GM12878 (cell line): ENCODE data around the gene ODF2L. TPM values are rescaled to one million over a fixed set of nuclear protein-coding genes. Genes with fewer than 3 reads are reported as not detected.

Source experiments
- ATAC-seq: fragments of 200-7000 bp; cut with Tn5 transposase; 3 replicates; pipeline ENCODE4 v1.9.1; 2020; ENCODE audit warnings: mild to moderate bottlenecking, moderate library complexity
- BruUV-seq: library from RNA; stranded (reverse); fragments of 400-500 nt; replicated peaks from 2 replicates; lab custom pipeline; 2021; lab: Mats Ljungman, UMichigan
- CTCF ChIA-PET: fragments of 300-600 bp; sonication (Branson Sonifier 250); formaldehyde crosslinking; extraction: SDS; loops from one replicate; lab custom pipeline; 2021; ENCODE audit warnings: inconsistent platforms; lab: Yijun Ruan, JAX
- POLR2A ChIA-PET: fragments of 350-600 bp; formaldehyde crosslinking; extraction: SDS; loops from one replicate; lab custom pipeline; 2021; ENCODE audit warnings: inconsistent platforms; lab: Charles Lee
- RAD21 ChIA-PET: fragments of 300-600 bp; sonication (Branson Sonifier 250); formaldehyde crosslinking; loops from one replicate; lab custom pipeline; 2023; ENCODE audit warnings: antibody characterized with exemption; ENCODE audit not compliant: unreplicated experiment; lab: Charles Lee
- SMC1A ChIA-PET: fragments of 300-600 bp; sonication (Branson Sonifier 250); formaldehyde crosslinking; loops from one replicate; lab custom pipeline; 2023; ENCODE audit not compliant: unreplicated experiment, uncharacterized antibody; lab: Charles Lee
- DNase-seq: peaks from one replicate; pipeline ENCODE4 v3.0.0-alpha.2; 2011; ENCODE audit warnings: low read depth, low spot score
- FAIRE-seq: peaks from 3 replicates; lab custom pipeline; 2011; peaks lifted over from hg19 to GRCh38; lab: Jason Lieb, UNC
- H2AFZ ChIP-seq: 2 replicates; pipeline ENCODE4 v1.6.0; 2011; ENCODE audit warnings: low read depth, low read length, control low read depth; ENCODE audit not compliant: control insufficient read depth
- H3K27ac ChIP-seq: 2 replicates; pipeline ENCODE4 v1.5.1; 2011; ENCODE audit warnings: control low read depth; ENCODE audit not compliant: control insufficient read depth, insufficient read depth
- H3K27me3 ChIP-seq, 2 experiments: replicated peaks in 1 of 2; 2 replicates each; pipeline versions ENCODE4 v1.6.0 to v1.6.1; 2011; ENCODE audit warnings: low read length in 1 of 2; ENCODE audit not compliant: control insufficient read depth in 2 of 2, insufficient read depth in 2 of 2
- H3K36me3 ChIP-seq, 2 experiments: 2 replicates each; pipeline ENCODE4 v1.5.1; 2011; ENCODE audit warnings: low read length in 1 of 2; ENCODE audit not compliant: control insufficient read depth in 2 of 2, insufficient read depth in 2 of 2
- H3K4me1 ChIP-seq: 2 replicates; pipeline ENCODE4 v1.6.1; 2011; ENCODE audit warnings: mild to moderate bottlenecking, low read length, moderate library complexity, mixed read lengths; ENCODE audit not compliant: control insufficient read depth, insufficient read depth
- H3K4me2 ChIP-seq: 2 replicates; pipeline ENCODE4 v1.6.0; 2011; ENCODE audit warnings: control low read depth; ENCODE audit not compliant: control insufficient read depth, insufficient read depth
- H3K4me3 ChIP-seq: fragments of 200-600 bp; sonication (generic); 2 replicates; pipeline ENCODE4 v1.5.1; 2016
- H3K79me2 ChIP-seq: 2 replicates; pipeline ENCODE4 v1.6.0; 2011; ENCODE audit warnings: low read length; ENCODE audit not compliant: control insufficient read depth, insufficient read depth
- H3K9ac ChIP-seq: 2 replicates; pipeline ENCODE4 v1.8.0; 2011; ENCODE audit warnings: low read length, control low read depth, mixed read lengths; ENCODE audit not compliant: control insufficient read depth, insufficient read depth
- H3K9me3 ChIP-seq: replicated peaks from 3 replicates; pipeline ENCODE4 v1.5.1; 2011; ENCODE audit warnings: mild to moderate bottlenecking, low read length; ENCODE audit not compliant: control insufficient read depth, insufficient read depth
- H4K20me1 ChIP-seq: 2 replicates; pipeline ENCODE4 v1.6.0; 2011; ENCODE audit not compliant: control insufficient read depth, insufficient read depth
- BCL3 ChIP-seq: IDR thresholded peaks from 2 replicates; pipeline ENCODE4 v1.6.1; 2011; ENCODE audit warnings: borderline replicate concordance, low read depth, mild to moderate bottlenecking, moderate library complexity, low read length; ENCODE audit not compliant: insufficient read depth, poor library complexity, severe bottlenecking
- GABPA ChIP-seq: IDR thresholded peaks from 2 replicates; pipeline ENCODE4 v1.6.1; 2014; ENCODE audit warnings: antibody characterized with exemption, low read depth, mild to moderate bottlenecking, inconsistent platforms
- MTA3 ChIP-seq: IDR thresholded peaks from 2 replicates; pipeline ENCODE4 v1.6.1; 2012; ENCODE audit warnings: low read length, inconsistent platforms, borderline replicate concordance
- MXI1 ChIP-seq: fragments of 150-350 bp; IDR thresholded peaks from 2 replicates; pipeline ENCODE4 v1.6.1; 2011; ENCODE audit warnings: low read depth, mild to moderate bottlenecking, inconsistent platforms, low read length, improper control_type of control experiment
- NBN ChIP-seq: fragments of 450-650 bp; IDR thresholded peaks from 2 replicates; pipeline ENCODE4 v1.6.1; 2016
- NR2C2 ChIP-seq: IDR thresholded peaks from 2 replicates; pipeline ENCODE4 v1.6.1; 2011; ENCODE audit warnings: borderline replicate concordance, low read depth; ENCODE audit not compliant: control insufficient read depth, insufficient read length
- ZBTB40 ChIP-seq: fragments of 450-650 bp; IDR thresholded peaks from 2 replicates; pipeline ENCODE4 v1.6.1; 2016; ENCODE audit warnings: mild to moderate bottlenecking, moderate library complexity, borderline replicate concordance
- ZNF207 ChIP-seq: fragments of 450-650 bp; IDR thresholded peaks from 2 replicates; pipeline ENCODE4 v1.6.1; 2014; ENCODE audit warnings: antibody characterized with exemption, mild to moderate bottlenecking, borderline replicate concordance
- ZNF622 ChIP-seq: fragments of 450-650 bp; IDR thresholded peaks from 2 replicates; pipeline ENCODE4 v1.6.1; 2017; ENCODE audit warnings: mild to moderate bottlenecking, inconsistent platforms
- WGBS: methylation state at CpG from one replicate; pipeline ENCODE4 v1.1.6; 2016; ENCODE audit warnings: low lambda C conversion rate; ENCODE audit not compliant: insufficient replicate concordance, insufficient coverage; ENCODE audit errors: missing lambda C conversion rate; 5-methylcytosine and 5-hydroxymethylcytosine counted together
- in situ Hi-C: fragments of 300-500 bp; cut with MboI; formaldehyde crosslinking; loops from 9 replicates; pipeline ENCODE4 v1.14.3; 2018; ENCODE audit warnings: mixed read lengths
- intact Hi-C: fragments of 100-400 bp; cut with micrococcal nuclease; formaldehyde crosslinking; loops from one replicate; pipeline ENCODE4 v1.14.2; 2022; ENCODE audit not compliant: unreplicated experiment
- polyA plus RNA-seq, 11 experiments: library from polyadenylated mRNA; depleted of rRNA in 4 of 11; unstranded in 6 of 11; stranded (reverse) in 5 of 11; fragments of >200 nt; fragmentation: Nextera tagmentation in 4 of 11; fragmentation: Illumina TruSeq in 1 of 11; extraction: Ambion mirVana in 4 of 11; extraction: Trizol in 1 of 11; gene quantifications; 1 replicate in 1 of 11; 2 replicates in 10 of 11; pipeline versions ENCODE4 v1.2.1 to v1.2.3, GENCODE V29; 2011 to 2016; ENCODE audit warnings: inconsistent platforms in 2 of 11, missing spikeins in 2 of 11, low read depth in 1 of 11
- total RNA-seq, 4 experiments: library from RNA; depleted of rRNA in 3 of 4; stranded (reverse); fragments of >200 nt in 3 of 4; fragmentation: Illumina TruSeq in 1 of 4; extraction: Trizol in 1 of 4; gene quantifications; 2 replicates each; pipeline versions ENCODE4 v1.2.1 to v1.2.3, GENCODE V29; 2013 to 2021

Gene ODF2L
- total and polyA plus RNA-seq, 10 of the 15 experiments (the other 5 are each of a cell fraction or from before 2014, with no cell fraction given): 10.4 to 29.5 (median 18.5) TPM

GRCh38 chr1:86409416-86410021 is 13.4 kb upstream of the ODF2L start:
- TF ChIP-seq ZNF622 (no peak), MTA3 (no peak), BCL3 (no peak), NR2C2 (no peak), ZBTB40 (no peak), ZNF207 (no peak), GABPA (no peak), NBN (no peak), MXI1 (no peak)
- CTCF ChIA-PET: no interaction called here
- WGBS: 42% methylated on average over 6 of the region's 6 CpGs
- Histone ChIP-seq H3K4me3 (no peak overlapping the region), H3K79me2 (no peaks in the 10 kb centered on the region), H4K20me1 (no peaks in the 10 kb centered on the region), H3K4me2 (no peak overlapping the region), H3K27me3 (no peaks in the 10 kb centered on the region), H3K4me1 (no peaks in the 10 kb centered on the region), H2AFZ (no peak overlapping the region), H3K9me3 (no peaks in the 10 kb centered on the region), H3K36me3 (no peaks in the 10 kb centered on the region), H3K27ac (no peak overlapping the region), H3K9ac (no peak overlapping the region)
- no TSS peak for BruUV-seq
- RAD21 ChIA-PET: no interaction called here
- in situ Hi-C loops (no loop called here), intact Hi-C loops (no loop called here)
- FAIRE-seq: no peak
- POLR2A ChIA-PET: no interaction called here
- no peak for ATAC-seq
- DNase-seq: no peak
- SMC1A ChIA-PET: interaction anchor here (0.6 kb wide), 2 partner anchors 294 to 1210 kb away, joined by 3 to 5 read pairs; no protein-coding TSS in a partner anchor
